Activated T-helper 17 cell treated with anti-CD3 and anti-CD28 coated beads, Interleukin-2, amount 50 U/mL, for 72 hours (primary cell): ENCODE results near the gene MRGPRF. TPM values are rescaled to one million over a fixed set of nuclear protein-coding genes. Genes with fewer than 3 reads are reported as not detected.

Source experiments
- total RNA-seq, 2 donors: library from RNA; stranded (reverse); gene quantifications; one replicate each; pipeline ENCODE4 v1.2.3, GENCODE V29; 2022

Gene MRGPRF
- total RNA-seq, 2 donors from 2014 or later = not detected

Other genes starting within 250 kb of the MRGPRF start
- gene CPT1A, start 171.3 kb downstream of the MRGPRF start, total RNA-seq = 10 to 100 TPM; 12.9 to 45.0 TPM
- gene MRPL21, start 109.4 kb downstream of the MRGPRF start, total RNA-seq = 10 to 100 TPM; 43.4 to 96.4 TPM
- gene IGHMBP2, start 109.4 kb downstream of the MRGPRF start, total RNA-seq = 10 to 100 TPM; 27.2 to 38.3 TPM
- gene MRGPRD, start 32.3 kb downstream of the MRGPRF start, total RNA-seq = not detected
- gene TPCN2, start 35.7 kb upstream of the MRGPRF start, total RNA-seq = 10 to 100 TPM; 12.8 to 15.9 TPM
- gene SMIM38, start 142.7 kb upstream of the MRGPRF start, total RNA-seq = 1 to 10 TPM in 1 of 2 donors, under 1 TPM in 1; 0.26 to 4.7 TPM